Trophoblast cell (in vitro differentiated cells and primary cell): Measurements from ENCODE around the gene EEF2K.
A peak's percentile ranks its signal among the peaks of the same experiment; 100 is the strongest.

ENCODE experiments used
- DNase-seq, 2 donors: peaks; one replicate each; pipeline ENCODE4 v3.0.0-alpha.2; 2016
- H2AFZ ChIP-seq: 2 replicates; pipeline ENCODE4 v1.6.1; 2013; ENCODE audit warnings: low read length, moderate library complexity, mild to moderate bottlenecking; ENCODE audit not compliant: insufficient read depth, poor library complexity
- H2AK5ac ChIP-seq: 2 replicates; pipeline ENCODE4 v1.6.1; 2013; ENCODE audit warnings: mild to moderate bottlenecking, low read length
- H2BK120ac ChIP-seq: 2 replicates; pipeline ENCODE4 v1.6.1; 2013; ENCODE audit warnings: low read length, mild to moderate bottlenecking, moderate library complexity; ENCODE audit not compliant: insufficient read depth, poor library complexity
- H2BK12ac ChIP-seq: 2 replicates; pipeline ENCODE4 v1.6.1; 2013; ENCODE audit warnings: mild to moderate bottlenecking, low read length, moderate library complexity
- H2BK5ac ChIP-seq: 2 replicates; pipeline ENCODE4 v1.6.1; 2013; ENCODE audit warnings: low read length, low read depth, moderate library complexity, mild to moderate bottlenecking; ENCODE audit not compliant: poor library complexity
- H3K14ac ChIP-seq: 2 replicates; pipeline ENCODE4 v1.6.1; 2013; ENCODE audit warnings: mild to moderate bottlenecking, low read length
- H3K18ac ChIP-seq: 2 replicates; pipeline ENCODE4 v1.6.1; 2013; ENCODE audit warnings: mild to moderate bottlenecking, low read length
- H3K23ac ChIP-seq: 2 replicates; pipeline ENCODE4 v1.6.1; 2013; ENCODE audit warnings: low read length
- H3K27ac ChIP-seq: 2 replicates; pipeline ENCODE4 v1.5.1; 2013; ENCODE audit warnings: low read depth, mild to moderate bottlenecking, inconsistent platforms, low read length, moderate library complexity
- H3K27me3 ChIP-seq: 2 replicates; pipeline ENCODE4 v1.6.1; 2013; ENCODE audit warnings: inconsistent platforms, mild to moderate bottlenecking, low read length, moderate library complexity; ENCODE audit not compliant: insufficient read depth
- H3K36me3 ChIP-seq, 2 experiments: 1 replicate in 1 of 2; 2 replicates in 1 of 2; pipeline ENCODE4 v1.6.1; 2013; ENCODE audit warnings: low read length in 2 of 2, mild to moderate bottlenecking in 2 of 2, moderate library complexity in 1 of 2; ENCODE audit not compliant: insufficient read depth in 2 of 2, control insufficient read depth in 1 of 2
- H3K4ac ChIP-seq: 2 replicates; pipeline ENCODE4 v1.6.1; 2013; ENCODE audit warnings: low read depth, mild to moderate bottlenecking, low read length, moderate library complexity
- H3K4me1 ChIP-seq, 2 experiments: 1 replicate in 1 of 2; 2 replicates in 1 of 2; pipeline ENCODE4 v1.6.1; 2013; ENCODE audit warnings: low read length in 2 of 2, mild to moderate bottlenecking in 2 of 2, moderate library complexity in 1 of 2; ENCODE audit not compliant: insufficient read depth in 2 of 2, control insufficient read depth in 1 of 2
- H3K4me2 ChIP-seq: 2 replicates; pipeline ENCODE4 v1.6.1; 2013; ENCODE audit warnings: inconsistent platforms, mild to moderate bottlenecking, low read length, moderate library complexity
- H3K4me3 ChIP-seq: 2 replicates; pipeline ENCODE4 v1.5.1; 2013; ENCODE audit warnings: mild to moderate bottlenecking, low read depth, low read length, inconsistent platforms
- H3K79me1 ChIP-seq: one replicate; pipeline ENCODE4 v1.6.1; 2013; ENCODE audit warnings: low read length
- H3K79me2 ChIP-seq: 2 replicates; pipeline ENCODE4 v1.6.1; 2013; ENCODE audit warnings: low read length, mild to moderate bottlenecking; ENCODE audit not compliant: control insufficient read depth, insufficient read depth, poor library complexity
- H3K9ac ChIP-seq: 2 replicates; pipeline ENCODE4 v1.6.1; 2013; ENCODE audit warnings: mild to moderate bottlenecking, low read length
- H3K9me3 ChIP-seq: 2 replicates; pipeline ENCODE4 v1.6.1; 2013; ENCODE audit warnings: low read depth, mild to moderate bottlenecking, control low read depth, inconsistent platforms, low read length; ENCODE audit not compliant: insufficient read depth
- H4K12ac ChIP-seq: 2 replicates; pipeline ENCODE4 v1.6.1; 2013; ENCODE audit warnings: low read depth, mild to moderate bottlenecking, low read length, moderate library complexity
- H4K8ac ChIP-seq: 2 replicates; pipeline ENCODE4 v1.6.1; 2013; ENCODE audit warnings: low read depth, mild to moderate bottlenecking, low read length, moderate library complexity
- H4K91ac ChIP-seq: one replicate; pipeline ENCODE4 v1.6.1; 2013; ENCODE audit warnings: low read depth, mild to moderate bottlenecking, low read length, moderate library complexity
- WGBS: extraction: QIAGEN DNeasy Blood & Tissue Kit; methylation state at CpG from one replicate; pipeline ENCODE4 v1.1.7; 2013; ENCODE audit warnings: missing lambda C conversion rate; ENCODE audit not compliant: insufficient read length, insufficient coverage; ENCODE audit errors: extremely low coverage; 5-methylcytosine and 5-hydroxymethylcytosine counted together

The EEF2K gene

DNA sequence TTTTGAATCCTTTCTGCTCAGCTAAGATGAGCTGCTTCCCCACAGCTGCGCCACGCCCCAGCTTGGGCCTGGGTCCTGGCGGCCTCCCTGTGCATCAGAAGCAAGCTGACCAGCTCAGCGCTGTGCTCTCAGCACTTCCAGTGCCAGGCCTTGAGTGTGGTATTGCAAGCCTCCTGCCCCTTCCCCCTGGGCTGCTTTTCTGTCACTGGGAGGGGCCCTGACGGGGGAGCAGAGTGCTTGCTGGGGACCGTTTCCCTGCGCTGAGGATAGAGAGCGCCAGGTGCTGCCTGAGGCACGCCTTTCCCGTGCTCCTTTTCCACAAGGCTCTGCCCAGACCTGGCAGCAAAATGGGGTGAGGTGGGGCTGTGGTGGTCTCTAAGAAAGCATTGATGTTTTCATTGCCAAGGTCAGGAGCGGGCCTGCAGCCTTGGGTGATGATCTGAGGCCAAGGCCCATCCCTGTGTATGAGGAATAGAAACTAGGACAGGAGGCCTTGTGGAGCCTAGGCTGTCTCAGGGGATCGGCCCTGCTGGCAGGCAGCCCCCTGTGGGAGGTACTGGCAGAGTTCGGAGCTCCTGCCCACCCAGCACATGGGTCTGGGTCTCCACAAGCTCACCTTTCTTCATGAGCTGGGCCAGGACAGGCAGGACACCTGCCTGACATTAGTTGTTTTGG is 120.8 kb downstream of the EEF2K start:
- H3K27me3 ChIP-seq = no peaks in the 10 kb centered on the region
- no peak overlapping the region for H4K12ac ChIP-seq
- no peak overlapping the region for H3K4me3 ChIP-seq
- H2BK12ac ChIP-seq = no peak overlapping the region
- no peak overlapping the region for H4K8ac ChIP-seq
- no peak overlapping the region for H3K9ac ChIP-seq
- H3K9me3 ChIP-seq = no peaks in the 10 kb centered on the region
- no peak overlapping the region for H2BK120ac ChIP-seq
- no peak overlapping the region for H3K14ac ChIP-seq
- H3K79me2 ChIP-seq = no peaks in the 10 kb centered on the region
- H3K18ac ChIP-seq = no peak overlapping the region
- peaks cover 56 to 74% of the 10 kb centered on the region in 2 experiments for H3K36me3 ChIP-seq
- H3K4me2 ChIP-seq = no peak overlapping the region
- H3K27ac ChIP-seq = no peak overlapping the region
- H3K4ac ChIP-seq = no peak overlapping the region
- H2BK5ac ChIP-seq = no peak overlapping the region
- no peak overlapping the region for H3K23ac ChIP-seq
- H3K4me1 ChIP-seq = no peaks in the 10 kb centered on the region
- no peak overlapping the region for H2AK5ac ChIP-seq
- DNase-seq = no peak
- no CpG with 5 or more reads among the region's 13 CpGs for WGBS
- no peak overlapping the region for H2AFZ ChIP-seq
- H3K79me1 ChIP-seq = no peaks in the 10 kb centered on the region
- H4K91ac ChIP-seq = no peak overlapping the region

- no peak overlapping the region for H2BK5ac ChIP-seq
- no peak overlapping the region for H2BK120ac ChIP-seq
- no peaks in the 10 kb centered on the region for H3K9me3 ChIP-seq
- H2AFZ ChIP-seq = no peak overlapping the region
- no peaks in the 10 kb centered on the region for H3K4me1 ChIP-seq
- no peak overlapping the region for H3K23ac ChIP-seq
- DNase-seq = no peak
- no peak overlapping the region for H3K4ac ChIP-seq
- peak overlapping the region; percentile 8 for H3K4me3 ChIP-seq
- H4K91ac ChIP-seq = no peak overlapping the region
- peaks cover 51 to 74% of the 10 kb centered on the region in 2 experiments for H3K36me3 ChIP-seq
- H3K79me2 ChIP-seq = no peaks in the 10 kb centered on the region
- H2AK5ac ChIP-seq = no peak overlapping the region
- H2BK12ac ChIP-seq = no peak overlapping the region
- H3K27ac ChIP-seq = no peak overlapping the region
- H3K27me3 ChIP-seq = no peaks in the 10 kb centered on the region
- WGBS = no CpG with 5 or more reads among the region's 6 CpGs
- no peak overlapping the region for H4K12ac ChIP-seq
- no peak overlapping the region for H3K4me2 ChIP-seq
- H3K18ac ChIP-seq = no peak overlapping the region
- no peak overlapping the region for H3K14ac ChIP-seq
- no peak overlapping the region for H4K8ac ChIP-seq
- no peak overlapping the region for H3K9ac ChIP-seq
- H3K79me1 ChIP-seq = no peaks in the 10 kb centered on the region
Measured at GRCh38 chr16:22327446-22327775, 121.3 kb downstream of the EEF2K start.

DNA sequence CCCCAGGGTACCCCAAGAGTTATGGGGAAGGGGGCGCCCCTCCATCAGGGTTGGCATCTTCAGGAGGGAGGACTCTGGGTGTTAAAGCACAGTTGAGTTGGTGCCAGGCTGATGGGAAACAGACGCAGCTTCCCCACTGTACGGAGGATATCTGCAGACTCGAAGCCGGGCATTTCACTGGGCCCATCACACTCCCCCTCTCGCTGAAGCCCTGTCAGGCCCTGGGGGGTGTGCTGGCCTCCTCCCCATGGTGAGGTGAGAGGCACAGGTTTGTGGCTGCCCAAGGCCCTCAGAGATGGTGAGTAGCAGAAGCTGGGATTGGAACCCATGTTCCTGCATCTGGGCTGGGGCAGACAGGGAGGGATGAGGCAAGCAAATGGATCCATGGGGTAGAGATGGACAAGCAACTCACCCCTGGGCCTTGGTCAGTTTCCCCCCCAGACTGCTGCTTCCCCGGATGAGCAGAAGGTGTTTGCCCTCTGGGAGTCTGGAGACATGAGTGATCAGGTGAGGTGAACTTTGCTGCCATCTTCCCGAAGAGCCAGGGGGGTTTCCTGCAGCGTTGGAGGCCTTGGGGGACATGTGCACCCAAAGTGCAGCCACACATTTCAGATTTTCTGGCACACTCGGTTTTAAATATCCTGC is 122.1 kb downstream of the EEF2K start:
- Histone ChIP-seq H3K18ac (no peak overlapping the region), H3K36me3 (peaks cover 46 to 70% of the 10 kb centered on the region in 2 experiments), H2BK5ac (no peak overlapping the region), H3K4me3 (no peak overlapping the region), H3K4me2 (no peak overlapping the region), H3K23ac (no peak overlapping the region), H3K9ac (no peak overlapping the region), H2BK12ac (no peak overlapping the region), H3K4ac (no peak overlapping the region), H3K4me1 (no peaks in the 10 kb centered on the region), H3K79me2 (no peaks in the 10 kb centered on the region), H2AFZ (no peak overlapping the region), H4K91ac (no peak overlapping the region), H3K9me3 (no peaks in the 10 kb centered on the region), H4K12ac (no peak overlapping the region), H3K79me1 (no peaks in the 10 kb centered on the region), H3K27ac (no peak overlapping the region), H2BK120ac (no peak overlapping the region), H2AK5ac (no peak overlapping the region), H3K14ac (no peak overlapping the region), H4K8ac (no peak overlapping the region), H3K27me3 (no peaks in the 10 kb centered on the region)
- no CpG with 5 or more reads among the region's 10 CpGs for WGBS
- DNase-seq = no peak

DNA sequence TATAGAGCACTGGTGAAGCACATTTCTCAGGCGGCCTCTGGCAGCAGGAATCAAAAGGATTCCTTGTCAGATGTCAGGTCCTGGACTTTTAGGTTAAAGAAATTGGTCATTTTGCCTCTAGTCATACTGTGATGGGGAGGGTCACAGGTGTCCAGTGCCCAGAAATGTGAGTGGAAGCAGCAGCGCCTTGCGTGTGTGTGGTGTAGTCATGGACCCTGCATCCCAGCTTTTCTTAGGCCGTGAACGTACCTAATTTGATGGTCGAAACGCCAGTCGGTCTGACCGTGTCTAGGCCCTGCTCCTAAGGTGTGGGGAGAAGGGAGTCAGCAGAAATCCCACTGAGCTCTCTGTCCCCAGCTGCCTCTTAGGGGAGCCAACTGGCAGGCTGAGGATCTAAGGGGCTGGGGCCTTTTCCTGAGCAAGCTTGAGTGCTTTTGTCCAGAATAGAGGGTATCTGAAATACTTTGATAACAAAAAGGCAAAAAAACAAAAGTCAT is 123.2 kb downstream of the EEF2K start:
- H3K4me2 ChIP-seq = no peak overlapping the region
- H2AK5ac ChIP-seq = no peak overlapping the region
- no peak overlapping the region for H3K18ac ChIP-seq
- no peaks in the 10 kb centered on the region for H3K9me3 ChIP-seq
- peaks cover 48 to 64% of the 10 kb centered on the region in 2 experiments for H3K36me3 ChIP-seq
- H3K14ac ChIP-seq = no peak overlapping the region
- no peak overlapping the region for H4K8ac ChIP-seq
- H3K79me2 ChIP-seq = no peaks in the 10 kb centered on the region
- H2BK12ac ChIP-seq = no peak overlapping the region
- H3K23ac ChIP-seq = no peak overlapping the region
- H3K27ac ChIP-seq = no peak overlapping the region
- H3K4me3 ChIP-seq = no peak overlapping the region
- H2AFZ ChIP-seq = no peak overlapping the region
- WGBS = no CpG with 5 or more reads among the region's 9 CpGs
- peak overlapping the region; percentile 28 for H3K9ac ChIP-seq
- no peak overlapping the region for H4K91ac ChIP-seq
- H4K12ac ChIP-seq = no peak overlapping the region
- no peaks in the 10 kb centered on the region for H3K4me1 ChIP-seq
- DNase-seq = no peak
- no peaks in the 10 kb centered on the region for H3K79me1 ChIP-seq
- no peak overlapping the region for H2BK5ac ChIP-seq
- no peak overlapping the region for H3K4ac ChIP-seq
- no peak overlapping the region for H2BK120ac ChIP-seq
- H3K27me3 ChIP-seq = no peaks in the 10 kb centered on the region
